ENCODE measurements around the gene SLC37A4.
A peak's percentile ranks its signal among the peaks of the same experiment; 100 is the strongest.

The SLC37A4 gene

GRCh38 chr11:119030329-119031047, at the start of gene SLC37A4:
SLC37A4 (minus strand) TSS chr11:119030877.
- DNase-seq (ENCODE audit: low spot score) = peak; percentile 98
- in situ Hi-C loops (cut with MboI; ENCODE audit: low pct_unique_long_range_greater_than_20kb, low sequenced_read_pairs, unreplicated experiment) = no loop called here
- TF ChIP-seq CTCF (IDR thresholded peaks at IDR 0.05; ENCODE audit: extremely low read depth, insufficient read depth, missing control alignments) = peak; percentile 87

GRCh38 chr11:119078675-119079420, 48.2 kb upstream of the SLC37A4 start:
- no peak for TF ChIP-seq CTCF (IDR thresholded peaks at IDR 0.05; ENCODE audit: extremely low read depth, insufficient read depth, missing control alignments)
- in situ Hi-C loops (cut with MboI; ENCODE audit: low pct_unique_long_range_greater_than_20kb, low sequenced_read_pairs, unreplicated experiment) = no loop called here
- no peak for DNase-seq (ENCODE audit: low spot score)

- in situ Hi-C loops (cut with MboI; ENCODE audit: low pct_unique_long_range_greater_than_20kb, low sequenced_read_pairs, unreplicated experiment) = no loop called here
- DNase-seq (ENCODE audit: low spot score) = no peak
- TF ChIP-seq CTCF (IDR thresholded peaks at IDR 0.05; ENCODE audit: extremely low read depth, insufficient read depth, missing control alignments) = no peak
These were observed 47.2 kb upstream of the SLC37A4 start for GRCh38 chr11:119077839-119078238.

GRCh38 chr11:119067371-119068222, 36.9 kb upstream of the SLC37A4 start, which contains the start of gene VPS11:
VPS11 (plus strand) TSS chr11:119067818; CDS start chr11:119067824, 6 bp downstream.
- in situ Hi-C loops (cut with MboI; ENCODE audit: low pct_unique_long_range_greater_than_20kb, low sequenced_read_pairs, unreplicated experiment) = no loop called here

GRCh38 chr11:119065369-119065768, 34.7 kb upstream of the SLC37A4 start:
- in situ Hi-C loops (cut with MboI; ENCODE audit: low pct_unique_long_range_greater_than_20kb, low sequenced_read_pairs, unreplicated experiment) = no loop called here
- TF ChIP-seq CTCF (IDR thresholded peaks at IDR 0.05; ENCODE audit: extremely low read depth, insufficient read depth, missing control alignments) = peak; percentile 68
- peak; percentile 58 for DNase-seq (ENCODE audit: low spot score)

More at GRCh38 chr11:119067371-119068222, 36.9 kb upstream of the SLC37A4 start, which contains the start of gene VPS11:
- peak; percentile 97 for DNase-seq (ENCODE audit: low spot score)
- TF ChIP-seq CTCF (IDR thresholded peaks at IDR 0.05; ENCODE audit: extremely low read depth, insufficient read depth, missing control alignments) = no peak

GRCh38 chr11:119062779-119063178, 32.1 kb upstream of the SLC37A4 start:
- DNase-seq (ENCODE audit: low spot score) = no peak
- in situ Hi-C loops (cut with MboI; ENCODE audit: low pct_unique_long_range_greater_than_20kb, low sequenced_read_pairs, unreplicated experiment) = no loop called here
- no peak for TF ChIP-seq CTCF (IDR thresholded peaks at IDR 0.05; ENCODE audit: extremely low read depth, insufficient read depth, missing control alignments)
